Measurements from ENCODE around the gene OR10AD1.

OR10AD1 gene

GRCh38 chr12:48179466-48179865 is 23.6 kb downstream of the OR10AD1 start:
- Histone ChIP-seq H3K27ac (ENCODE audit: low read length) (no peak overlapping the region), H3K27me3 (replicated peaks; ENCODE audit: insufficient read depth, low read length) (peaks cover 5% of the 10 kb centered on the region)

GRCh38 chr12:48177982-48178381 is 25.1 kb downstream of the OR10AD1 start:
- DNase-seq: no peak
- no peak overlapping the region for H3K27ac ChIP-seq (ENCODE audit: low read length)
- no peak overlapping the region for H3K4me3 ChIP-seq (ENCODE audit: low read length)
- no peaks in the 10 kb centered on the region for H4K20me1 ChIP-seq (ENCODE audit: insufficient read depth, low read length)
- H3K36me3 ChIP-seq (replicated peaks; ENCODE audit: insufficient read depth, low read length): no peaks in the 10 kb centered on the region
- no peaks in the 10 kb centered on the region for H3K79me2 ChIP-seq (ENCODE audit: low read length)
- no peaks in the 10 kb centered on the region for H3K9me2 ChIP-seq (replicated peaks; ENCODE audit: insufficient read depth, low read length)
- TF ChIP-seq CTCF (IDR thresholded peaks at IDR 0.05; ENCODE audit: low read length) (no peak), EZH2phosphoT487 (IDR thresholded peaks at IDR 0.05; ENCODE audit: low read length) (no peak), EZH2 (optimal IDR thresholded peaks at IDR 0.05; ENCODE audit: low read depth, low read length) (no peak)
- H3K27me3 ChIP-seq (replicated peaks; ENCODE audit: insufficient read depth, low read length): no peaks in the 10 kb centered on the region
- peaks cover 20% of the 10 kb centered on the region for H3K4me1 ChIP-seq (ENCODE audit: low read length)
- no peak overlapping the region for H2AFZ ChIP-seq (ENCODE audit: low read length)
- no peaks in the 10 kb centered on the region for H3F3A ChIP-seq (ENCODE audit: insufficient read depth, low read length)
- H3K9ac ChIP-seq (ENCODE audit: low read length): no peak overlapping the region
- no peaks in the 10 kb centered on the region for H3K9me3 ChIP-seq (replicated peaks; ENCODE audit: insufficient read depth, low read length)
- no peak overlapping the region for H3K4me2 ChIP-seq (ENCODE audit: low read depth, low read length)

More at GRCh38 chr12:48179466-48179865, 23.6 kb downstream of the OR10AD1 start:
- H3K79me2 ChIP-seq (ENCODE audit: low read length): no peaks in the 10 kb centered on the region
- H4K20me1 ChIP-seq (ENCODE audit: insufficient read depth, low read length): no peaks in the 10 kb centered on the region
- H3K36me3 ChIP-seq (replicated peaks; ENCODE audit: insufficient read depth, low read length): no peaks in the 10 kb centered on the region
- no peaks in the 10 kb centered on the region for H3K9me3 ChIP-seq (replicated peaks; ENCODE audit: insufficient read depth, low read length)
- H3F3A ChIP-seq (ENCODE audit: insufficient read depth, low read length): no peaks in the 10 kb centered on the region
- H3K4me1 ChIP-seq (ENCODE audit: low read length): peaks cover 20% of the 10 kb centered on the region
- H2AFZ ChIP-seq (ENCODE audit: low read length): no peak overlapping the region
- no peak overlapping the region for H3K9ac ChIP-seq (ENCODE audit: low read length)
- H3K4me3 ChIP-seq (ENCODE audit: low read length): no peak overlapping the region
- no peaks in the 10 kb centered on the region for H3K9me2 ChIP-seq (replicated peaks; ENCODE audit: insufficient read depth, low read length)
- DNase-seq: no peak
- H3K4me2 ChIP-seq (ENCODE audit: low read depth, low read length): no peak overlapping the region
- TF ChIP-seq EZH2 (optimal IDR thresholded peaks at IDR 0.05; ENCODE audit: low read depth, low read length): no peak
- no peak for TF ChIP-seq CTCF (IDR thresholded peaks at IDR 0.05; ENCODE audit: low read length)
- TF ChIP-seq EZH2phosphoT487 (IDR thresholded peaks at IDR 0.05; ENCODE audit: low read length): no peak

- no peak overlapping the region for H2AFZ ChIP-seq (ENCODE audit: low read length)
- peaks cover 10% of the 10 kb centered on the region for H3K4me1 ChIP-seq (ENCODE audit: low read length)
- no peaks in the 10 kb centered on the region for H3F3A ChIP-seq (ENCODE audit: insufficient read depth, low read length)
- H4K20me1 ChIP-seq (ENCODE audit: insufficient read depth, low read length): no peaks in the 10 kb centered on the region
- H3K4me2 ChIP-seq (ENCODE audit: low read depth, low read length): no peak overlapping the region
- no peak for TF ChIP-seq EZH2phosphoT487 (IDR thresholded peaks at IDR 0.05; ENCODE audit: low read length)
- TF ChIP-seq CTCF (IDR thresholded peaks at IDR 0.05; ENCODE audit: low read length): no peak
- no peak for TF ChIP-seq EZH2 (optimal IDR thresholded peaks at IDR 0.05; ENCODE audit: low read depth, low read length)
- no peak overlapping the region for H3K4me3 ChIP-seq (ENCODE audit: low read length)
- H3K79me2 ChIP-seq (ENCODE audit: low read length): no peaks in the 10 kb centered on the region
- H3K27ac ChIP-seq (ENCODE audit: low read length): no peak overlapping the region
- no peak overlapping the region for H3K9ac ChIP-seq (ENCODE audit: low read length)
- no peaks in the 10 kb centered on the region for H3K27me3 ChIP-seq (replicated peaks; ENCODE audit: insufficient read depth, low read length)
- no peaks in the 10 kb centered on the region for H3K9me2 ChIP-seq (replicated peaks; ENCODE audit: insufficient read depth, low read length)
- no peaks in the 10 kb centered on the region for H3K9me3 ChIP-seq (replicated peaks; ENCODE audit: insufficient read depth, low read length)
- no peaks in the 10 kb centered on the region for H3K36me3 ChIP-seq (replicated peaks; ENCODE audit: insufficient read depth, low read length)
- no peak for DNase-seq
These were observed 26.7 kb downstream of the OR10AD1 start for GRCh38 chr12:48176417-48176751.

Data from MM.1S (cell line).